ES-I3 (cell line): ENCODE results near the gene RET.

Experiments used
- H3K36me3 ChIP-seq: 2 replicates; pipeline ENCODE4 v1.6.1; 2013; ENCODE audit warnings: mild to moderate bottlenecking, low read length, control low read depth, moderate library complexity; ENCODE audit not compliant: insufficient read depth
- H3K4me1 ChIP-seq: 2 replicates; pipeline ENCODE4 v1.6.1; 2013; ENCODE audit warnings: mild to moderate bottlenecking, control low read depth, low read length; ENCODE audit not compliant: insufficient read depth
- H3K9ac ChIP-seq: 2 replicates; pipeline ENCODE4 v1.6.1; 2013; ENCODE audit warnings: low read depth, mild to moderate bottlenecking, low read length, moderate library complexity
- H3K9me3 ChIP-seq: 2 replicates; pipeline ENCODE4 v1.6.1; 2013; ENCODE audit warnings: mild to moderate bottlenecking, low read length, moderate library complexity; ENCODE audit not compliant: control insufficient read depth, insufficient read depth

The RET gene

DNA sequence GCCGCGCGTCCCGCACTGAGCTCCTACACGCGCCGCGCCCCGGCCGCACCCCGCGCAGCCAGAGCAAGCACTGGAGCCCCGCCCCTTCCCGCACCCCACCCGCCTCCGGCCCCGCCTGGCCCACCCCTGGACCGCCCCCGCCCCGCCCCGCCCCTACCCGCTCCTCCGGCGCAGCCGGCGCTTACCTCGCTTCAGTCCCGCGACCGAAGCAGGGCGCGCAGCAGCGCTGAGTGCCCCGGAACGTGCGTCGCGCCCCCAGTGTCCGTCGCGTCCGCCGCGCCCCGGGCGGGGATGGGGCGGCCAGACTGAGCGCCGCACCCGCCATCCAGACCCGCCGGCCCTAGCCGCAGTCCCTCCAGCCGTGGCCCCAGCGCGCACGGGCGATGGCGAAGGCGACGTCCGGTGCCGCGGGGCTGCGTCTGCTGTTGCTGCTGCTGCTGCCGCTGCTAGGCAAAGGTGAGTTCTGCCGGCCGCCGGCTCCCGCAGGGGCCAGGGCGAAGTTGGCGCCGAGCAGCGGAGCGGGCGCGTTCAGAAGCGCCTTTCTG lies at the start of gene RET:
TSS of gene RET (plus strand) at position 194 of the 545 bp plus-strand sequence. CDS start at position 384, 190 bp downstream.
- no peaks in the 10 kb centered on the region for H3K36me3 ChIP-seq
- H3K9ac ChIP-seq, result peak within 1 kb of the TSS; percentile 62
- H3K4me1 ChIP-seq, result no peaks in the 10 kb centered on the region; the same call in 1 of the 2 replicates
- no peaks in the 10 kb centered on the region for H3K9me3 ChIP-seq

DNA sequence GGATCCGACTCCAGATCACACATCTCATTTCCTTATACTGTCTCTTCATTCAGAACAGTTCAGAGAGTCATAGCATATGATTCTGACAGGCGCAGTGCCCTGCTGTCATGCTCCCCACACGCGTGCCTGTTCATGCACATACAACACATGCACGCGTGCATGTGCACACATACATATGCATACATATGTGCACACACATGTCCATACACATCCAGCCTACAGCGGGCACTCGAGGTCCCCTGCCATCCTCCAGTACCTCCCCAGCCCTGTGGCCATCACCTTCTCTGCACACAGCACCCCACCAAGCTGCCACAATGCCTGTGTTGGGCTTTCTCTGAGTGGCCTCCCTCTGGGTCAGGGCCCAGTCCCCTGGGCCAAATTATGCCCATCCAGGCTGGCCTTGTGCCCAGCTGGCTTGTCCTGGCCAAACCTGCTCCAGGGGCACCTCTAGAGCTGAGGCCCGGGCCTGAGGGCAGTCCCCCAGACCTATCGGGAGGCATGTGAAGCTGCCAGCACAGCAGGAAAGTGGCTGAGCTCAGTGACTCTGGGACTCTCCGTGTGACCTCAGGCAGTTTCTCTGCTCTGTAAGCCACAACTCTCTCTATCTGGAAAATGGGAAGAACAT lies 49.4 kb upstream of the RET start:
- Histone ChIP-seq H3K9me3 (0 out of 2 replicates have a peak, but pooled peaks cover 2% of the 10 kb centered on the region), H3K9ac (no peak overlapping the region), H3K4me1 (peaks cover 11% of the 10 kb centered on the region; the same call in 1 of the 2 replicates), H3K36me3 (no peaks in the 10 kb centered on the region)

DNA sequence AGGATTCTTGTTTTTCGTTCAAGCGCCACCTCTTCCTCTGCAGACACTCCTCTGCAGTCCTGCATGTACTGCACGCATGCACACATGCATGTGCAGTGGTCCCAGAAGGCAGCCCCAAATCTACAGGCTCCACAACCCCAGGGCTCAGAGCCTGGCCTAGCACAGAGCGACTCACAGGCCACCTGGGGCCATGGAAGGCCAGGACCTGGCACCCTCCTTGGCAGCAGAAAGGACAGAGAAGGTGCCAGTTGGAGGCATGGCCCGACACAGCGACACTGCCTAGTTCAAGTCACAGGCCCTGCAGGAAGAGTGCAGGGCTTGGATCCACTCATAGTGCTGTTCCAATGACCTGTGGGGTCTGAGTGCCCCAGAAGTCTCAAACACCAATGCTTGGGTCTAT lies 48.7 kb upstream of the RET start:
- H3K9me3 ChIP-seq, result peaks cover 9% of the 10 kb centered on the region; the same call in 1 of the 2 replicates
- H3K4me1 ChIP-seq, result peaks cover 11% of the 10 kb centered on the region; the same call in 1 of the 2 replicates
- H3K36me3 ChIP-seq, result no peaks in the 10 kb centered on the region
- H3K9ac ChIP-seq, result no peak overlapping the region

DNA sequence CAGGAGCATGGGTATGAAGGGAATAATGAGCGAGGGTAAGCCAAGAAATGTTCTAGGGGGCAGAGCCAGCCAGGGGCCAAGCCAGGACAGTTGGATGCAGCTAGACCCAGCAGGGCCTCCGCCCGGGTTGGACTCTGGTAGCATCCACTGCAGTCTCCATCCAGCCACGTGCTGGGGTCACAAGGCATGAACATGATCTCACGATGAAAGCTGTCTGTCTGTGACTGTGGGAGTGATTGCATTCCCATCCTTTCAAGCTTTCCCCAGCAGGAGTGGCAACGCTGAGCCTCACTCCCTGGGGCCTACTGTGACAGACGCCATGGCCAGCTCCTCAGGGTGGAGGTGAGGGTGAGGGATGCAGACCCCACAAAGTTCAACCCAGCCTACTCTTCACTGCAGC lies 47.8 kb upstream of the RET start:
- Histone ChIP-seq H3K4me1 (peaks cover 11% of the 10 kb centered on the region; the same call in 1 of the 2 replicates), H3K9ac (no peak overlapping the region), H3K36me3 (no peaks in the 10 kb centered on the region), H3K9me3 (peaks cover 9% of the 10 kb centered on the region; the same call in 1 of the 2 replicates)

DNA sequence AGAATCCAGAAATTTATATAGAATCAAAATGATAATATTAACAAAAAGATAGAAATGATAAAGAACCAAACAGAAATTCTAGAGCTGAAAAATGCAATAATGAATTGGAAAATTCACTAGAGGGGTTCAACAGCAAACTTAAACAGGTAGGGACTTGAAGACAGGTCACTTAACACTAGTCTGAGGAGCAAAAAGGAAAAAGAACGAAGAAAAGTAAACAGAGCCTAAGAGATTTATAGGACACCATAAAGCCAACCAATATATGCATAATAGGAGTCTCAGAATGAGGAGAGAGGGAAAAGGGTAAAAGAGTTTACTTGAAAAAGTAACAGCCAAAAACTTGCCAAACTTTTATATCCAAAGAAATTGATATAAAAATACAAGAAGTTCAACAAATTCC lies 44.3 kb upstream of the RET start:
- no peaks in the 10 kb centered on the region for H3K4me1 ChIP-seq
- no peaks in the 10 kb centered on the region for H3K36me3 ChIP-seq
- no peak overlapping the region for H3K9ac ChIP-seq
- peaks cover 9% of the 10 kb centered on the region; the same call in 1 of the 2 replicates for H3K9me3 ChIP-seq

DNA sequence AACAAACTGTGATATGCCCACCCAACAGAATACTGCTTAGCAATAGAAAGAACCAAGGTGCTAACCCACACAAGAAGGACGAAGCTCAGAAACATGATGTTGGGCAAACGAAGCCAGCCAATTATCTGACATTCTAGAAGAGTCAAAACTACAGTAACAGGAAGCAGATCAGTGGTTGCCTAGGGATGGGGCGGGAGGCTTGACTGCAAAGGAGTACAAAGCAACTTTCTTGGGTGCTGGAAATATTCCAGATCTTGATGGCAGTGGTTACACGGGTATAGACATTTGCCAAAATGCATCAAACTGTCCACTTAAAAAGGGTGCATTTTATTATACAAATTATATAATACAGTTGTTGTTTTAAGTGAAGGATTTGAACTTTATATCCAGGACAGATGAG lies 41.1 kb upstream of the RET start:
- no peaks in the 10 kb centered on the region for H3K36me3 ChIP-seq
- no peak overlapping the region for H3K9ac ChIP-seq
- H3K9me3 ChIP-seq, result peaks cover 9% of the 10 kb centered on the region; the same call in 1 of the 2 replicates
- no peaks in the 10 kb centered on the region for H3K4me1 ChIP-seq

DNA sequence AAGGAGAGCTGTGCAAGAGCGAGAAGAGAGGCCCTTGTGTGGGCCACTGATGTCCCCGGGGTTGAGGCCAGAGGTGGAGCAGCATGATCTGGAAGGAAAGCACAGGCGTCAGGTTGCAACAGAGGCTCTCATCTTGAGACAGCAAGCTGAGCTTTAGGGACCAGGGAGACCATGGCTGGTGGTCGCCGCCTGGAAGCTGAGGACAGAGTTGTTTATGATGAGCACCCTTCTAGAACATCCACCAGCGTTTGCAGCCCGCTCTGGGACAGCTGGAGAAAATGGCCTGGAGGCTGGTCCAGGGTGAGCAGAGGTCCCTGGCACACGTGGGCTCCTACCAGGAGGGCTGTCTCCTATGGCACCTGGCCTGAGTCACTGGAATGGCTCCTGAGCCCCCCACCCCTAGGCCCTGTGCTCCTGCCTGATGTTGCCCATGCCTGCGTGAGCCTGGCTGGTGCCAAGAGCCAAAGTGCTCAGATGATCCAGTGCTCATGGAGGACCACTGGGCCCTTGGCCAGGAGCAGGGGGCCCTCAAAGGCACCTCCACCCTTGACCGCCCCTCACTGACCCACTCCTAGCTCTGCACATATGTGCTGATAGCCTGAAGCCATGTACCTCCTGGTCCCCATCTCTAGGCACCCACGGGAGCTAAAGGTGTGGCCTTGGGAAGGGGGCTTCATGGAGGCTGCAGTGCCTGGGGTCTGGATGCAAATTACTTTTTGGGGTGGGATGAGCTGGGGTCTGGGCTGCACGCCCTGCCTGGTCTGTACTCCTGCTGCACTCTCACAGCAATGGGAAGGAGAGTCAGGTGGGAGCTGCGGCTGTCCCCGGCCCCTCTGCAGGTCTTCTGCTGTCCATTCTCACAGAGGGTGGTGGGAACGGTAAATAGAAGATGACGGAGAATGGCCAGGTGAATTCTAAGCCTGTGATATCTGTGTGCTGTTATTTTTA lies 40.1 kb upstream of the RET start:
- Histone ChIP-seq H3K4me1 (no peaks in the 10 kb centered on the region), H3K9ac (no peak overlapping the region), H3K36me3 (no peaks in the 10 kb centered on the region), H3K9me3 (peaks cover 9% of the 10 kb centered on the region; the same call in 1 of the 2 replicates)

DNA sequence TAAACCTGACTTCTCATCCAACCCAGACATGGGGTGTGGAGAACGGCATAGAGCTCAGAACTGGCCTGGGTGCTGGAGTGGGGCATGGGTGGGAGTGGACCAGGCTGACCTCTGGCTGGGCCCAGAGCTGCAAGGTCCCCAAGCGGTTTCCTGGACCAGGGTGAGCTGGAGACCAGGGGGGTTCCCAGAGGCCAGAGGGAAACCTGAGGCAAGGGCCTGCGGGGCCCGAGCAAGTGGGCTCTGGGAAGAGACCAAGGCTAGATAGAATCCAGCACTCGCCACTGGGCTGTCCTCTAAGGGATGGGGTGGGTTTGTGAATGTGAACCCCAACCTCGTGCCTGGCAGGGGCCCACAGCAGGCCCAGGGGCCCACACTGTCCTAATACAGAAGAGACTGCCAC lies 39.4 kb upstream of the RET start:
- Histone ChIP-seq H3K4me1 (no peaks in the 10 kb centered on the region), H3K9ac (no peak overlapping the region)

DNA sequence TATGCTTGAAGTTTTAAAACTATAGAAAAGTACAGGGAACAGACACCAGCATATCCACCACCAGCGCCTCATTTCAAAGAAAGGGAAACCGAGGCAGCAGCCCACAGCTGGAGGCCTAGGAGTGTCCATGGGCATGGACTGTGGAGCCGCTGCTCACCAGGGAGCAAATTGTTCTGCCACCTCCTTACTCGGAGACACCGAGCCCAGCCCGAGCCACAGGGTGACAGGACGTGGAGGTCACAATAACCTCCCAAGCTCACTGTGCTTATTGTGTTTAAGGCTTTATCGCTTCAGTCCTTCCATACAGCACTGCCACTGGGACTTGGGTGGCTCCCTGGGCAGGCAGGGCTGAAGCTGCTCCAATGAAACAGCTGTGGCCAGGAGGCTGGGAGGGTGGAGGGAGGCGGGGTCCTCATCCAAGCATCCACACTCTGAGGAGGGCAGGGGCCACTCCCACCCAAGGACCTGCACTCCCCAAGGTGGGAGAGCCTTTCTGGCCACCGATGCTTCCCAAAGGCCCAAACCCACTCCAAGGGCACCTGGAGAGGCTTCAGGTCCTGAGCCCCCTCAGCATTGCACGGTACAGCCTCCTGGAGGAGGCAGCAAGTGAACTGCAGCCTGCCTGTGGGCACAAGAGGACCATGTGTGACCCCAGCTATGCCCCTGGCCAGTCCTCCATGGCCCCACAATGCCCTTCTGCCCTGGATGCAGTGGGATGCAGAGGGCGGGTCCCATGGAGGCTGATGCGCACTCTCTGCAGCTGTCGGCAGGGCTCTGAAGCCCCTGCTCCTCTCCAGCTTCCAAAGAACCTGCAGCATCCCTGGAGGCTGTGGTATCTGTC lies 38.7 kb upstream of the RET start:
- Histone ChIP-seq H3K4me1 (no peaks in the 10 kb centered on the region), H3K9ac (no peak overlapping the region), H3K9me3 (no peaks in the 10 kb centered on the region), H3K36me3 (no peaks in the 10 kb centered on the region)

More for the DNA sequence above, 39.4 kb upstream of the RET start:
- Histone ChIP-seq H3K36me3 (no peaks in the 10 kb centered on the region), H3K9me3 (peaks cover 7% of the 10 kb centered on the region; the same call in 1 of the 2 replicates)

DNA sequence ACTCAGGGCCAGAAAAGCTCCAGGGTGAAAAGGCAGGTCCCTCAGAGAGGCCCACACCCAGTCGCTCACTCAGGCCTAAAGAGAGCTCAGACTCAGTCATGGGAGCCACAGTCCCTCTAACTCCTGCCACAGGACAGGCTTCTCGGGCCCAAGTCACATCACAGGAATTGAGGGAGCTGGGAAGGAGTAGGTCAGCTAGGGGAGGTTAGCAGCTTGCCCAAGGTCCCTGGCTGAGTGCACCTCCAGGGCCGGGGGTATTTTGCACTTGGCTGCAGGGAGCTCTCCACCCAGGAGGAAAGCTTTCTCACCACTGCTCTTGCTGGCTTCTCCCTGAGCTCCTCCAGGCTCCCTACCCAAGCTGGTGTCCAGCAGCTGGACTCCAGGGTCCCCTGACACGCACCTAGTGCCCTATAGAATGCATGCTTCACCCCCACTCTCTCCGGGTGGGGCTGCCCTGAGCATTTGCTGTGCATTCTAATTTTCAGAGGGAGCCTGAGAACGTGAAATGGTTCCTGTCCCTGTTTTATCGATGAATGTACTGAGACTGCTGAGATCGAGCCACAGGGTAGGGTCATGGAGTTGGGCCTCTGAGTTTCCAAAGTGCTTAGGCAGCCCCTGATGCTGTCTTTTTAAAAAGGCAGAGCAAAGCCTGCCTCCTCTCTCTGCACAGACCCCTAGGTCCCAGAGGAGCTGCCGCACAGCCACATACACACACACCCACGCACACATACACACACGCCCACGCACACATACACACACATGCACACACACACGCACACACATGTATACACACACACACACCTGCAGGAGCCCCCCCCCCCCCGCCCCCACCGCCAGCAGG lies 37.9 kb upstream of the RET start:
- no peaks in the 10 kb centered on the region for H3K36me3 ChIP-seq
- peaks cover 3% of the 10 kb centered on the region; the same call in 1 of the 2 replicates for H3K4me1 ChIP-seq
- no peak overlapping the region for H3K9ac ChIP-seq
- H3K9me3 ChIP-seq, result no peaks in the 10 kb centered on the region

DNA sequence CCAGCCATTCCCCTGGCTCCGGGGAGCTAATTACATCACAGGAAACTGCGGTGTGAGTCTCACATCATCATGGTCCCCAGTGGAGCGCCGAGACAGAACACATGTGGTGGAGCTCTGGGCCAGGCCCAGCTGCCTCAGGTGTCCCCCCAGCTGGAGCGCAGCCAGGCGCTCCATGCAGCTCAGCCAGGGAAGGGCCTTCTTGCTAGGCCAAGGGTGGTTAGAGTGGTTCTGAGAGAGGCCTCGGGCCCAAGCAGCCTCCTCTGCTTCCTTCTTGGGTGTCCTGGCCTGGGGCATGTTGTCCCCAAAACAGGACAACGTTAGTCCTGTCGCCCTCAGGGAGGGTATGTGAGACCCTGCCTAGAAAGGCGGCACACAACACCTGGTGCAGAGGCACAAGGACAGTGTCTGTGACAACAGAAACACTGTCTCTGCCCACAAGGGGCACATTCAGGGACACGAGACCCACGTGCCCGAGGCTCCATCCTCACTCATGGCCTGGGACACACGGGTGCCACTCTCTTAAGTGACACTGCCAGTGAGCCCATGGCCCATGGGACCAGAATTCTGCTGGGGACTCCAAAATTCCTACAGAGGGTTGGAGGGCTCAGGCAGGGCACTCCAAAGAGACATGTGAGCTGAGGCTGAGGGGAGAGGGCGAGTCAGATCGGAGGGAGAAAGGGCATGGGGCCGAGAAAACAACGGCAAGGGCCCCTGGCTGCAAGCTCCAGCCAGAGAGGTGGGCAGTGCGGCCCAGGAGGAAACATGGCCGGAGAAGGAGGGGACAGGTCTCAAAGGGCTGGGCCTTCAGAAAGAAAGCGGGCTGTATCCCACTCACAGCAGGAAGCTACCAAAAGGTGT lies 37.0 kb upstream of the RET start:
- Histone ChIP-seq H3K36me3 (no peaks in the 10 kb centered on the region), H3K9ac (no peak overlapping the region), H3K4me1 (peaks cover 11% of the 10 kb centered on the region; the same call in 1 of the 2 replicates), H3K9me3 (no peaks in the 10 kb centered on the region)

DNA sequence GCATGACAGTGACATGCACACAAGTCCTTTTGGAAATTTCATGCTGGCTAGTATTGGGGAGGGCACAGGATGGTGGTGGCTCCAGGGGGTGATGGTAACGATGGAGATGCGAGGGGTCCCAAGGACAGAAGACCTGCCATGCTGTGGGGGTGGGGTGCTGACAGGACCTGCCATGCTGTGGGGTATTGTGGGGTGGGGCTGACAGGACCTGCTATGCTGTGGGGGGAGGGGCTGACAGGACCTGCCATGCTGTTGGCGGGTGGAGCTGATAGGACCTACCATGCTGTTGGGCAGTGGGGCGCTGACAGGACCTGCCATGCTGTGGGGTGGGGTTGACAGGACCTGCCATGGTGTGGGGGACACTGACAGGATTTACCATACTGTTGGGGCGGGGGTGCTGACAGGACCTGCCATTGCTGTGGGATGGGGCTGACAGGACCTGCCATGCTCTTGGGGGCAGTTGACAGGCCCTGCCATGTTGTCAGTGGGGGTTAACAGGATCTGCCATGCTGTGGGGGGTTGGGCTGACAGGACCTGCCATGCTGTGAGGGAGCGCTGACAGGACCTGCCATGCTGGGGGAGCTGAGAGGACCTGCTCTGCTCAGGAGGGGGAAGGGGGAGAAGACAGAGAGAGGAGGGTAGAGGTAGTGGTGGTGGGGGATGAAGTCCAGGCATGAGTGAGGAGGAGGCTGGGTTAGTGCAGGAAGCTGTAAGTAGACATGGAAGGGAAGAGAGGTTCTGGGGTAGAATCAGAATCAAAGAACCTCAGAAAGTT lies 36.2 kb upstream of the RET start:
- Histone ChIP-seq H3K4me1 (peaks cover 11% of the 10 kb centered on the region; the same call in 1 of the 2 replicates), H3K36me3 (no peaks in the 10 kb centered on the region), H3K9ac (no peak overlapping the region), H3K9me3 (no peaks in the 10 kb centered on the region)
